HG03575 (cell line): ENCODE measurements around the gene ULBP2.

Experiments used
- ATAC-seq: cut with Tn5 transposase; IDR thresholded peaks from one replicate; pipeline ENCODE4 v1.9.1; 2021; ENCODE audit not compliant: unreplicated experiment, insufficient number of reproducible peaks, low FRiP score; ENCODE audit errors: extremely low read depth

The ULBP2 gene

GRCh38 chr6:149941583-149942460 is at the start of gene ULBP2:
ULBP2 (plus strand) TSS chr6:149942014; CDS start chr6:149942073, 59 bp downstream.
- no peak for ATAC-seq

- ATAC-seq, result no peak
Observed at GRCh38 chr6:149895048-149895590, 46.7 kb upstream of the ULBP2 start.

- no peak for ATAC-seq
Observed at GRCh38 chr6:149895833-149896271, 46.0 kb upstream of the ULBP2 start.

GRCh38 chr6:149896491-149896890 is 45.3 kb upstream of the ULBP2 start:
- no peak for ATAC-seq

GRCh38 chr6:149897015-149897697 is 44.7 kb upstream of the ULBP2 start:
- ATAC-seq, result no peak

- no peak for ATAC-seq
Observed at GRCh38 chr6:149897855-149898744, 43.7 kb upstream of the ULBP2 start, which contains the start of gene RAET1E. RAET1E (minus strand) TSS chr6:149898113; CDS start chr6:149890901, 7,212 bp downstream.

- ATAC-seq, result no peak
Observed at GRCh38 chr6:149898966-149899365, 42.8 kb upstream of the ULBP2 start.

- no peak for ATAC-seq
Observed at GRCh38 chr6:149899486-149899885, 42.3 kb upstream of the ULBP2 start.

- no peak for ATAC-seq
Observed at GRCh38 chr6:149899926-149900619, 41.7 kb upstream of the ULBP2 start.

GRCh38 chr6:149900620-149901443 is 41.0 kb upstream of the ULBP2 start:
- ATAC-seq, result no peak

- ATAC-seq, result no peak
Observed at GRCh38 chr6:149901444-149902140, 40.2 kb upstream of the ULBP2 start.

- ATAC-seq, result no peak
Observed at GRCh38 chr6:149903938-149904611, 37.7 kb upstream of the ULBP2 start.

GRCh38 chr6:149904661-149905370 is 37.0 kb upstream of the ULBP2 start:
- ATAC-seq, result no peak

- no peak for ATAC-seq
Observed at GRCh38 chr6:149905371-149905910, 36.4 kb upstream of the ULBP2 start.

GRCh38 chr6:149905911-149906371 is 35.9 kb upstream of the ULBP2 start:
- no peak for ATAC-seq
